ENCODE data around the gene TM7SF2.
A peak's percentile ranks its signal among the peaks of the same experiment; 100 is the strongest.

Gene TM7SF2

DNA sequence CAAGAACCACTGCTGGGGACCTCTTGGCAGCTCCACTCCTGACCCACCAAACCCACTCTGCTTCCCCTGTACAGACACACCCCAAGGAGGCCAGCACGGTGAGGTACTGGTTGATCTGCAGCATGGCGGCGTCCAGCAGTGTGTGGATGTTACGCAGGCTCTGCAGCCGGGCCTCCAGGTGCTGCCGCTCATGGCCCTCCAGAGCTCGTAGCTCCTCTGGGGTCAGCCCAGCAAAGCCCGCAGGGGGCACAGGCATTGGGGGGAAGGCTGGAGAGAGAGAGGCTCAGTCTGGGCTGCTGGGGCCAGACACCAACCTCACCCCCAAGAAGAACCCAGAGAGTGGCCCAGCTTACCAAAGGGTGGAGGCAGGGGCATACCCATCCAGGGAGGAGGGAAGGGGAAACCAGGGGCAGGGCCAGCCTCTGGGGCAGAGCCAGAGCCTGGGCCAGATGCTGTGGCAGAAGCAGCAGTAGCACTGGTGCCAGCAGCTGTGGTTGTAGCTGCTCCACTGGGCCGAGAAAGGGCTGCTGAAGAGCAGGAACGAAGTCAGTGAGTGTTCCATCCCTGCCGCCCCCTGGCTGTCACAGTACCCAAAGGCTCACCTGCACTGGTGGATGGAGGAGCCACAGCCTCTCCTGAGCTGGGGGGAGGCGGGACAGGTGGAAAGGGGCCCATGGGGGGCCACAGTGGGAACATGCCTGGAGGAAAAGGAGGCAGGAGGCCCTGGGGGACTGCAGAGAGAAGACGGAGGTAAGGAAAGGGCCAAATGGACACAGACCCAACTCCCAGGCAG is 18.2 kb downstream of the TM7SF2 start:
- peaks cover 23% of the 10 kb centered on the region; the same call in 1 of the 2 replicates for H4K20me1 ChIP-seq (ENCODE audit: control insufficient read depth, insufficient read depth, low read depth, low read length)
- no peaks in the 10 kb centered on the region for H3K9me3 ChIP-seq (ENCODE audit: control insufficient read depth, insufficient read depth, low read length)
- no peaks in the 10 kb centered on the region for H3K27me3 ChIP-seq (ENCODE audit: control insufficient read depth, low read length)
- peaks cover 41% of the 10 kb centered on the region for H3K4me1 ChIP-seq (ENCODE audit: control insufficient read depth, low read length)
- H3K36me3 ChIP-seq (ENCODE audit: control insufficient read depth, low read length), result peaks cover 92% of the 10 kb centered on the region
- peaks cover 73% of the 10 kb centered on the region for H3F3A ChIP-seq (ENCODE audit: control insufficient read depth, insufficient read depth)
- H3K27ac ChIP-seq (ENCODE audit: low read depth, low read length), result peak overlapping the region; percentile 100
- peak overlapping the region; percentile 99 for H3K4me2 ChIP-seq (ENCODE audit: low read length)
- TF ChIP-seq EZH2phosphoT487 (IDR thresholded peaks at IDR 0.05; ENCODE audit: borderline replicate concordance, low read length), result no peak
- TF ChIP-seq, protein P1, sequence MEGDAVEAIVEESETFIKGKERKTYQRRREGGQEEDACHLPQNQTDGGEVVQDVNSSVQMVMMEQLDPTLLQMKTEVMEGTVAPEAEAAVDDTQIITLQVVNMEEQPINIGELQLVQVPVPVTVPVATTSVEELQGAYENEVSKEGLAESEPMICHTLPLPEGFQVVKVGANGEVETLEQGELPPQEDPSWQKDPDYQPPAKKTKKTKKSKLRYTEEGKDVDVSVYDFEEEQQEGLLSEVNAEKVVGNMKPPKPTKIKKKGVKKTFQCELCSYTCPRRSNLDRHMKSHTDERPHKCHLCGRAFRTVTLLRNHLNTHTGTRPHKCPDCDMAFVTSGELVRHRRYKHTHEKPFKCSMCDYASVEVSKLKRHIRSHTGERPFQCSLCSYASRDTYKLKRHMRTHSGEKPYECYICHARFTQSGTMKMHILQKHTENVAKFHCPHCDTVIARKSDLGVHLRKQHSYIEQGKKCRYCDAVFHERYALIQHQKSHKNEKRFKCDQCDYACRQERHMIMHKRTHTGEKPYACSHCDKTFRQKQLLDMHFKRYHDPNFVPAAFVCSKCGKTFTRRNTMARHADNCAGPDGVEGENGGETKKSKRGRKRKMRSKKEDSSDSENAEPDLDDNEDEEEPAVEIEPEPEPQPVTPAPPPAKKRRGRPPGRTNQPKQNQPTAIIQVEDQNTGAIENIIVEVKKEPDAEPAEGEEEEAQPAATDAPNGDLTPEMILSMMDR (IDR thresholded peaks at IDR 0.05; ENCODE audit: low read depth, low read length, poor library complexity, severe bottlenecking), result no peak
- peaks cover 53% of the 10 kb centered on the region for H3K79me2 ChIP-seq (ENCODE audit: control insufficient read depth, low read length)
- no peaks in the 10 kb centered on the region for H3K9me2 ChIP-seq (replicated peaks; ENCODE audit: control insufficient read depth, low read length)
- H3K4me3 ChIP-seq (ENCODE audit: low read length), result peak overlapping the region; percentile 10; the same call in 1 of the 2 replicates

- Histone ChIP-seq H3K4me2 (ENCODE audit: low read length) (peak overlapping the region; percentile 99), H3K4me3 (ENCODE audit: low read length) (peak overlapping the region; percentile 99), H3K9me2 (replicated peaks; ENCODE audit: control insufficient read depth, low read length) (no peaks in the 10 kb centered on the region), H3K27me3 (ENCODE audit: control insufficient read depth, low read length) (no peaks in the 10 kb centered on the region), H4K20me1 (ENCODE audit: control insufficient read depth, insufficient read depth, low read depth, low read length) (peaks cover 23% of the 10 kb centered on the region; the same call in 1 of the 2 replicates), H3K36me3 (ENCODE audit: control insufficient read depth, low read length) (peaks cover 83% of the 10 kb centered on the region), H3K9me3 (ENCODE audit: control insufficient read depth, insufficient read depth, low read length) (no peaks in the 10 kb centered on the region), H3K4me1 (ENCODE audit: control insufficient read depth, low read length) (peaks cover 46% of the 10 kb centered on the region), H3K27ac (ENCODE audit: low read depth, low read length) (peak overlapping the region; percentile 100), H3F3A (ENCODE audit: control insufficient read depth, insufficient read depth) (peaks cover 68% of the 10 kb centered on the region), H3K79me2 (ENCODE audit: control insufficient read depth, low read length) (peaks cover 54% of the 10 kb centered on the region)
- TF ChIP-seq, protein P1 (IDR thresholded peaks at IDR 0.05; ENCODE audit: low read depth, low read length, poor library complexity, severe bottlenecking), result no peak
- TF ChIP-seq EZH2phosphoT487 (IDR thresholded peaks at IDR 0.05; ENCODE audit: borderline replicate concordance, low read length), result no peak
Measured at GRCh38 chr11:65130631-65131416, 19.2 kb downstream of the TM7SF2 start.

GRCh38 chr11:65131417-65131776 is 19.7 kb downstream of the TM7SF2 start:
- no peak for TF ChIP-seq EZH2phosphoT487 (IDR thresholded peaks at IDR 0.05; ENCODE audit: borderline replicate concordance, low read length)
- TF ChIP-seq, protein P1 (IDR thresholded peaks at IDR 0.05; ENCODE audit: low read depth, low read length, poor library complexity, severe bottlenecking), result no peak
- Histone ChIP-seq H3K4me1 (ENCODE audit: control insufficient read depth, low read length) (peaks cover 52% of the 10 kb centered on the region), H3K27me3 (ENCODE audit: control insufficient read depth, low read length) (no peaks in the 10 kb centered on the region), H3K4me2 (ENCODE audit: low read length) (peak overlapping the region; percentile 99), H3F3A (ENCODE audit: control insufficient read depth, insufficient read depth) (peaks cover 66% of the 10 kb centered on the region), H3K27ac (ENCODE audit: low read depth, low read length) (peak overlapping the region; percentile 100), H3K9me3 (ENCODE audit: control insufficient read depth, insufficient read depth, low read length) (no peaks in the 10 kb centered on the region), H4K20me1 (ENCODE audit: control insufficient read depth, insufficient read depth, low read depth, low read length) (peaks cover 23% of the 10 kb centered on the region; the same call in 1 of the 2 replicates), H3K9me2 (replicated peaks; ENCODE audit: control insufficient read depth, low read length) (no peaks in the 10 kb centered on the region), H3K36me3 (ENCODE audit: control insufficient read depth, low read length) (peaks cover 77% of the 10 kb centered on the region), H3K79me2 (ENCODE audit: control insufficient read depth, low read length) (peaks cover 58% of the 10 kb centered on the region), H3K4me3 (ENCODE audit: low read length) (peak overlapping the region; percentile 99)

Data from DOHH2 (cell line).